GM21423 (cell line): ENCODE data around the gene RNASEH2B.

Experiments used
- ATAC-seq: cut with Tn5 transposase; IDR thresholded peaks from one replicate; pipeline ENCODE4 v1.9.1; 2021; ENCODE audit warnings: mild to moderate bottlenecking, moderate library complexity; ENCODE audit not compliant: unreplicated experiment

The RNASEH2B gene

DNA sequence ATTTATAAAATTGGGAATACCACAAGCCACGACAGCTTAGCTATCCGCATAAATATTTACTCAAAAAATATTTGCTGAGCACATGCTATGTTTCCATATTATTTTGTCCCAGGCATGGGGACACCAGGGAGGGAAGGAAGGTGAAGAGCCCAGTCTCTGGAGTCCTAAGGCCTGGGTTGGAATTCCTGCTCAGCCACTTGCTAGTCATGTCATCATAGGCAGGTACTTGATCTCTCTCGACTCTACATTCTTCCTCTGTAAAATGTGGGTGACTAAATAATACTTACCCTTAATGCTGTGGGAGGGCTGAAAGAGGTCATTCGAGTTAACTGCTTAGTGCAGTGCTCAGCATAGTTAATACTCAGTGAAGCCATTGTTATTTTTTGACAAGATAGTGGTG, 4.3 kb upstream of the RNASEH2B start:
- ATAC-seq, result no peak

DNA sequence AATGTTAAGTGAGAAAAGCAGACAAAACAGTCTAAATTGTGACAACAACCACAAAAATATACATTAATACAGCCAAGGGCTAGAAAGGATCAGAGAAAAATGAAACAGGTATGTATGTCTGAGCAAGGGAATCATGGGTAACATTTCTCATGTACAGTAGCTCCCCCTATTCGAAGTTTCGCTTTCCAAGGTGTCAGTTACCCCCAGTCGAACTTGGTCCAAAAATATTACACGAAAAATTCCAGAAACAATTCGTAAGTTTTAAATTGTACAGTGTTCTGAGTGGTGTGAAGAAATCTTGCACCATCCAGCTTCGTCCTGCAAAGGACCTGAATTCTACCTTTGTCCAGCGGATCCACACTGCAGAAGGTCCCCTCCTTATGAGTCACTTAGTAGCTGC, 1.8 kb upstream of the RNASEH2B start:
- no peak for ATAC-seq

DNA sequence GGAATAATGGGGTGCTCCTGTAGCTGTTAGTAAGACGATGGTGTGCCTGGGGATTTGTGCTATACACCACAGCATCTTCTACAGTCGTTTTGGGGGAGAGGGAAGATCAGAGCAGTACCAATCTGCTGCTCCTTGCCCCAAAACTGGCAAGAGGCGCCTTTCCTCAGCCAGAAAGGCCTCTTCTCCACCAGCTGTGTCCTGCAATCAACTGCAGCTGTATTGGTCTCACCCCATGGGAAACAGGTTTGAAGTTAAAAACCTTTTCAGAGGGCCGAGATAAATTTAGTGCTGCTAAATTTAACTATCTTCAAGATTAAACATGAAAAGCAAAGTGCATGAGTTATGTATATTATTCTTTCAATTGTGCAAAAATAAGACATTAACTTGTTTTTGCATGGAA, 1.2 kb upstream of the RNASEH2B start:
- ATAC-seq, result no peak

DNA sequence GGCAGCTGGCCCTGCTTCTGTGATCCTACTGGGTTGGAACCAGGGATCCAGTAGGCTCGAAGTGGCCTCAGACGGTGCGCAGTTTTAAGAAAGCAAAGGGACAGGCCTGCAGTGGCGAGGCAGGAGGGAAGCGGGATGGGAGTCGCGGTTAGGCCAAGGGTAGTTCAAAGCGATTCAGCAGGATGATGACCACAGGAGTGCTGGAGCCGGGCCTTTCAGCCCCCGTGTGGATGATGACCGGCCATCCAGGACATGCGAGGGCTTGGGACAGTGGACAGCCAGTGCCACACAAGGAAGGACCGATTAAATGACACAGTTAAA, 854 bp downstream of the RNASEH2B start:
- ATAC-seq, result no peak

DNA sequence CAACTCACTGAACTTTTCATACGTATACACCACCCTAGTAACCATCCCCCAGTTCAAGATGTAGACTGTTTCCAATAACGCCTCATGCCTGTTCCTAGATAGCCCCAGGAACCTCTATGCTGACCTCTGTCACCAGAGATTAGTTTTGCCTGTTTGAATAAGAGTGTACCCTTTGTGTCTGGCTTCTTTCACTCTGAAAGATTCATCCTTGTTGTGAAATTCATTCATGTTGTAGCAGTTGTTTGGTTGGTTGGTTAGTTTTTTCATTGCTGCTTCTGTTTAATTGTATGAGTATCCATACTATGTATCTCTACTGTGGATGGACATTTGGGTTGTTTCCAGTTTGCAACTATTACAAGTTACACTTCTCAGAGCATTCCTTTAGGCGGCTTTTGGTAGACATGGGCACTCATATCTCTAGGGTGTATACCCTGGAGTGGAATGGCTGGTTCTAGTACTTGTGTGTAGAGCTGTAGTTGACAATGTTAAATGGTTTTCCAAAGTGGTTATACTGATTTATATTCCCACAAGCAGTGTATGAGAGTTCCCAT, 1.6 kb downstream of the RNASEH2B start:
- ATAC-seq, result no peak

DNA sequence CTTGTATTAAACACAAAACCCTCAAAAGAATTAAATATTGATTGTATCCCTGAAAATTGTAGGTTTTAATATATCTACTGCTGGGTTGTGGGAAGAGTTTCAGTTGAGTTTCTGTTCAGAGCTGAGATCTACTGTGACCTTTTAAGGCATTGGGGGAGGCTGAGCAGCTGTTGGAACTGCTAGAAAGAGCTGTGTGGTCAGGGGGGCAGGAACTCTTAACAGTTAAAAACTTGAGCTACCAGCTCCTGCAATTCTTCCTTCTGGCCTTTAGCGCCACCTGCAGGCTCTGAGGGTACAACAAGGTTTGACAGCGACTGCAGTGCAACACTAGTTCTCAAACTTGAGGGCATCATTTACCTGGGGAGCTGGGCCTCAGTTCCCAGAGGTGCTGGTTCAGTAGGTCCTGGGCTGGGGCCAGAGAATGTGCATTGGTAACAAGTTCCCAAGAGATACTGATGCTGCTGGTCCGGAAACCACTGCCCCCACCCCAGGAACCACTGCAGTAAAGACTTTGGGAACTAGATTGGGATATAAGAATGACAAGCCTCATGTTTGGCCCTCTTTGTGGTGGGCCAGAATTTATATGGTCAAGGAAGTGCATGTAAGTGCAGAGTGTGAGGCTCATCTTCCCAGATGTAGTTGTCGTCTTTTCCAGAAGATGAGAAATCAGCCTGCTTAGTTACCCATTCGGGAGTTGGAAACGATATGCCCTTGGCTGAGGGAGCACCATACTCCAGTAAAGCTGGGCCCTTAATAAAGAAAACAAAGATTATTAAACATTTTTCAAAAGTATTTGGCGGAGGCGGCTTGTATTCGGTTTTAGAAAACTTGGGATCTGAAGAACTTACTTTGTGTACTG, 2.6 kb downstream of the RNASEH2B start:
- peak; percentile 46 for ATAC-seq

DNA sequence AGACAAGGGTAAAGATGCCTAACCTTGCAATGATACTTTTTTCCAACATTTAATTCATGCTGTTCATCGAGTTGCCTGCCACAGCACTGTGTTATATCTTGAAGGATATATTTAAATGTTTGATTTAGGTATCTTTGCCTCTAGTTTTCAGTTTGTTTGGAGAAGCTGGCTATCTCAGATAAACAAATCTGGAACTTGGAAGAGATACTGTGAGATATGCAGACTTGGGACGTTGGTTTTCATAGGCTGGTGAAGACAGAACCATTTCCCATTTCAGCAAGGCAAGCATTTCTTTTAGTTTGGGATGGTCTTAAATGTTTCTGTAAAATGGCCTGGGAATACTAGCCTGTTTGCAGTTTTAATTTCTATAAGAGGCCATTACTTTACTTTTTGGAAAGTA, 3.3 kb downstream of the RNASEH2B start:
- no peak for ATAC-seq

DNA sequence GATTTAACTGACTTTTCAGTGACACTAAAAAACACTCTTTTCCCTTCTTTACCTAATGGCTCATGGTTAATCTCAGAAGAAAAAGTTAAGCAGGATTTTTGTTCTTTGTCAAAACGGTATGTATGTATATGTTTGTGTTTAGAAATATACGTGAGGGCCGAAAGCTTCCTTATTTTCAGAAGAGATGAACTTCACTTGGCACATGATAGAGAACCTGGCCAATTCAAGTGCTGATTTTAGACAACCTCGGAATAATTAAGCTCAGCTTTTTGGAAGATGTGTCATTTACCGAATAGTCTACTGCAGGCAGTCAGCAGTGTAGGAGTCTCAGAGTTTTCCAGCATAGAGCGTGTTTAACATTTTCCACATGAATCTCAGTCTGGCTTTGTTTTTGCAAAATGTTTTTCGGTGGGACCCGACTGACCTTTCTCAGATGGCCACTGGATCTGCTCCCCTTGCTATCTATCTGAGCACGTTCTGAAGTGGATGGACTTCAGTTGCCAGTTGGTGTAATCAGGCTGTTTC, 4.6 kb downstream of the RNASEH2B start:
- no peak for ATAC-seq

DNA sequence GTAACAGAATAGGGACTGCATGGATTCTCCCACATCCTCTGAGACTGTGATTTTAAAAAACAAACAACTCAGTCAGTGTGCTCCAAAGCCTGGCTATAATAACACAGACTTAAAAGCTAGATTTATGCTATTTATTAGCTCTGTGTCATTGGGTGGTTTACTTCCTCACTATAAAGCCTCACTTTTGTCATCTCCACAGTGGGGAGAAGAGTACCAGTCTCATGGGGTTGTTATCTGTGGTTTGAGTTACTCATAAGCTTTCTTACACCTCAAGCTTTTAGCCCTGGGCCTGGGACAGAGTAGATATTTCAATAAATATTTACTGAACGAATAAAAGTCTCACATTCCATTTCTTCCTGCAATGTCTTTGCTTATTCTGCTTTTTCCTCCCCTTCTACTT, 5.3 kb downstream of the RNASEH2B start:
- ATAC-seq, result peak; percentile 37

DNA sequence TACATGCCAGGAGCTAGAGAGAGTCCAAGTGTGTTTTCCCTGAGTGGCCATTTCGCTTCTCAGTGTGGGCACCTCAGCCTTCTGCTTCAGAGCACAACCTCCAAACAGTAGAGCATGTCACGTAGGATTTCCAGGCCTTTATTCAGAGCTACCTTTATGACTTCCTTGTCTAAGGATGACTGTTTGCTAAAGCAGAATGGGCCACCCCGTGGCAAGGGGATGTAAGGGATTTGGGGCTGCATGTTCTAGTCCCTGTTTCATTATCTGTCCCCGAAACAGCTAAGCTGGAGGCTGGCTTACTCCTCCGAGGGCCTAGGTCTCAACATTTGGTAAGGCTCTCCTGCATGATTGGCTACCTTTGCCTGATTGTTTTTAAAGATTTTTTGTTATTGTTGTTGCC, 6.0 kb downstream of the RNASEH2B start:
- ATAC-seq, result no peak

DNA sequence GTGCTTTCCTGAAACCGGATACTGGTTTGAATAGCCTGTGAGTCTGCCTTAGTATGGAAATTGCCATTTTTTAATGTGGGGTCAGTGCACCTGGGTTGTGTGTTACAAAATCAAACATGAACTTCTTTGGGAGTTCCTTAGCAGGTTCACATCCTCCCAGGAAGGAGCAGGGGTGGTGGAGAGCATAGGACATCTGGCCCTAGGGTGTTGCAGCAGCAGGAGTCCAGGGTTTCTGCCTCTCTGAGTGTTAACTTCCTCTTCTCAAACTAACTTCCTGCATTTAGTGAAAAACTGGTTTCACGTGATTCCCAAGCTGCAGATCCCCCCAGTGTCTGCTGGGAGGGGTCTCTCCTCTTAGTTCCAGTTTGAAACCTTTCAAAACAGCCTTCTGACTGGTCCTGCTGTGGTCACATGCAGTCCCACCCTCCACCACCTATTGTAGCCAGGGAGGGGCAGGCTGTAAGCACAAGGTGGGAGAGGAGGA, 7.2 kb downstream of the RNASEH2B start:
- ATAC-seq, result peak; percentile 33

DNA sequence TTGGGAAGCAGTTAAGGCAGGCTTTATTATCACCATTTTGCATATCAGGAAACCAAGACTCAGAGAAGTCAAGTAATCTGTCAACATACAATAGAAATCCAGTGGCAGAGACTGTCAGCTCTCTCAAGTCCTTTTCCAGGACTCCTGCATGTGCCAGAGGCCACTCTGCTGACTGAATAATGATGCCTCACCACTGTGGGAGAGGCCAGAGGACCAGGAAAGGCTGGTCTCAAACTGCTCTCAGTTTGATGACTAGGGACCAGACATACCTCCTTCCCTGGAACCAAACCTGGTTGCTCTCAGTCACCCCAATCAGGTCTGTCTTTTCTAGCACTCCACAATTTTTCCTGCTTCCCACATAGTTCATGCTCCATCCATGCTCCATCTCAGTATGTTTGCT, 8.0 kb downstream of the RNASEH2B start:
- no peak for ATAC-seq

DNA sequence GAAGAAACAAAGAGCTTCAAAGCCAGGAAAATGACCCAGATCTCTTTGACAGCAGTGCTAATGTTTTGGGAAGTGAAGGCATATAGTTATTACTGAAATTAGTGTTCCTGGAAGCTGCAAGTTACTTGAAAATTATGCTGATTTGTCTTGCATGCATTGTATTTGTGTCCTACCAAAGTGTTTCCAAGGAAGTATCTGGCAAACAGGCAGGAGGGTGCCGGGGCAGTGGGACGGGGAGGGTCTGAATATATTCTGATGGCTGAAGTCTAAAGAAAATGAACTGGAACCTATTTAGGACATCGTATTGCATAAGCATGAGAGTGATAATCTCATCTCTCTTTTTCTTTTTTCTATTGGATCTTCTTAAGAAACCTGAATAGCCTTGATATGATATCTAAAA, 9.0 kb downstream of the RNASEH2B start:
- ATAC-seq, result no peak

DNA sequence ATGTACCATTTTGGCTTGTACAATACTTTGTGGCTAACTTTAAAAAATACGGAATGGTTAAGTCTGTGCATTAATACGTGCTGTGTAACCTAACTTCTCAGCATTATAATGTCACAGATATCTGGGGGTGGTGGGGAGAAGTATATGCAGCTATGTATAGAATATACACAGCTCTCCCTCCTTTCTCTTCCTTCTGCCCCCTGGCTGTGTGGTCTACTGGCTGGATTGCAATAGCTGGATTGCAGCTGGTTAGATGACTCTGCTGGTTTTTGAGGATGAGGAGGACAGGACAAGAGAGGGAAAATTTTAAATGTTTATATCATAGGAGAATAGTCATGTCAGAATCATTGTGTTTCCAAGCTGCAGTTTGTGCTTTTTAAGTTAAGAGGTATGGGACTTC, 9.7 kb downstream of the RNASEH2B start:
- ATAC-seq, result no peak

DNA sequence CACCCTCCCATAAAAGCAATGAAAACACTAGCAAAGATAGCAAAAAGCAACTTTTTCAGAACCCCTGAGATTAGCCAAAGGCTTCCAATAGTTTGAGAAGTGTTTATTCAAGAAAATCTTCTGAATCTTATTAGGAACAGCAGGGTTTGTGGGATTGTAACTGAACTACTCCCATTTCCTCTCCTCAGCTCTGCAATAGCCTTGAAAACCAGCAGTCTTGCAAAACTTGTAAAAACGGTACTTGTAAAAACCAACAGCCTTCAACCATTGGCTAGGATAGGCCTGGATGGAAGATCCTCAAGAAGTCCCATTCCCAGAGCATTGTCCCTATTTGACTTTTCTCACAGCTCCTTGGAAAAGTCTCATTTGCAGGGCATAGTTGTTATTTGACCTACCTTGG, 12.1 kb downstream of the RNASEH2B start:
- ATAC-seq, result no peak

DNA sequence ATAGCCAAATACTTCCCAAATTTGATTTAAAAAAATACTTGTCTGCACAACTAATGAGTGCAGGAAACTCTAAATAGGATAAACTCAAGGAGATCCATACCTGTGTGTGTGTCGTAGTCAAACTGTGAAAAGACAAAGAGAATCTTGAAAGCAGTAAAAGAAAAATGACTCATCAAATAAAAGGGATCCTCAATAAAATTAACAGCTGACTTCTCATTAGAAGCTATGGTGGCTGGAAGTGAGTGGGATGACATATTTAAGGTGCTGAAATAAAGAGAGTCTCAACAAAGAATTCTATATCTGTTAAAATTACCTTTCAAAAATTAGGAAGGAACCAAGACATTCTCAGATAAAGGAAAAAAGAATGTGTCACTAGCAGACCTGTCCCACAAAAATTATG, 13.7 kb downstream of the RNASEH2B start:
- ATAC-seq, result no peak

DNA sequence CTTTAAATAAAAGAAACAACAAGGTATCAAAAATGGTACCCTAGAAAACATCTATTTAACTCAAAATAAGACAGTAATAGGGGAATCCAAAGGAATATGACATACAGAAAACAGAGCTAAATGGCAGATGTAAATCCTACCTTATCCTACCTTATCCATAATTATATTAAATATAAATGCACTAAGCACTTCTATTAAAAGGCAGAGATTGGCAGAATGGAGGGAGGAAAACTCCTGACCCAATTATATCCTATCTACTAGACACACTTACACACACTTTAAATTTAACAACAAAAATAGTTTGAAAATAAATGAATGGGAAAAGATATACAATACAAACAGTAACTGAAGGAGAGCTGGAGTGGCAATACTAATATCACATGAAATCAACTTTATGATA, 14.4 kb downstream of the RNASEH2B start:
- ATAC-seq, result no peak

DNA sequence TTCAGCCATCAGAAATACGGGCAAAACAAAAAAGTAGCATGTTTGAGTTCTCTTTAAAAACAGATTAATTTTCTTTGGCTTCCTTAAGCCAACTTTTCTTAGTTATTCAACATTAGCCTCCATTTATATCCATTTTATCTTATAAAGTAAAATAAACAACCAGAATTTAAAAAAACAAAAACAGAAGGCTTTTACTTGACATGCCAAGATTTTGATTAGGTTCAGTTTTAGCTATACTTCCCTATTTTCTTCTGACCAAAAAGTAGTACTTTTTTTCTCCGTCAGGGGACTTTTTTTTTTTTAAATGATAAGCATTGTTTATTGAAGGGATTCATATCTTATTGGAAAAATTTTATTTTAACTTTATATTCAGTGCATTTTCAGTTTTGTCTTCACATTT, 18.1 kb downstream of the RNASEH2B start:
- ATAC-seq, result no peak

DNA sequence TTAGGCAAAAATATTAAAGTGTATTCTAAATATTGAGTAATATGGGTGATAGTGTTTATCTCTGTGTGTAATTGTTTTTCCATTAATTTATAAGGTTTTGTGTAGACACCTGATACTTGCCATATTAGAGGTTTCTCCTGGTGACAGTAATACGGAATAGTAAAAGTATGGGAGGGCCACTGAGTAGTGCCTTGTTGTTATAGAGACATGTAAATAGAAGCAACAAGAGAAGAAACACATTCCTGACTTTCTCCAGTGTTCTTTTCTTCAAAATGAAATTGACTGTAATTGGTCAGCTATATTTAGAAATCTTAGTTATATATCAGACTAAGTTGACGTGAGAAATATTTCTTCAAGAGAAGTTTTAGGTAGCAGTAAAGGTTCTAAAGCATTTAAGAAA, 18.5 kb downstream of the RNASEH2B start:
- no peak for ATAC-seq

DNA sequence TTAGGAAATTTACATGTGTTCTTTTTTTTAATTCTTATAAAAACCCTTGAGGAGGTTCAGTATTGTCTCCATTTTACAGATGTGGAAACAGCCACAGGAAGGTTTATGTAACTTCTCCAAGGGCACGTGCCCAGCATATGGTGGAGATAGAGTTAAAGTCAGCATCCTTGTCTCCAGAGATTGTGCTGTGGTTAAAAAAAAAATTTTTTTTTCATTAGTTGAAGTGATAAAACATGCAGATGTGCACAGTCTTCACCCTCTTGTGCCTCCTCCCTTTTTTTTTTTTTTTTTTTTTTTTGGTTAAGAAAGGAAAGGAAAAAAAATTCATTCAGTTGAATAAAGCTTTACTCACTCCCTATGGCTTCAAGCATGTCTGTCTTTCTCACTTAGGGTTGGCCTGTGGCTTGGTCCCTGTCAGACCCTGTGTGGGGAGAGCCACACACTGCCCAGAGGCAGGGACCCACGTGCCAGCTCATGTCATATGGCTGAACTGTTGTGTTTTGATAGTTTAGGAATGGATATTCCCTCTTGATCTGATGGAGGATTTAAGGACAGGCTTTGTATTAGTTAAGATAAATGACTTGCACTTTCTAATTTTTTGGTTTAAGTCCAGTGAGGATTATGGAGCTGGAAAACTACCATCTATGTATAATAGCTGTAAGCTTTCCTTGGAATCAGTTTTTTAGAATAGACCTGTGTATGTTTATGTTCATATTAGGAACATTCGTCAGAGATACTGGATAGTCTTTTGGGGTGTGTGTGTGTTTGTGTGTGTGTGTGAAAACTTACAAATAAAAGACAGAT, 19.3 kb downstream of the RNASEH2B start:
- ATAC-seq, result no peak

DNA sequence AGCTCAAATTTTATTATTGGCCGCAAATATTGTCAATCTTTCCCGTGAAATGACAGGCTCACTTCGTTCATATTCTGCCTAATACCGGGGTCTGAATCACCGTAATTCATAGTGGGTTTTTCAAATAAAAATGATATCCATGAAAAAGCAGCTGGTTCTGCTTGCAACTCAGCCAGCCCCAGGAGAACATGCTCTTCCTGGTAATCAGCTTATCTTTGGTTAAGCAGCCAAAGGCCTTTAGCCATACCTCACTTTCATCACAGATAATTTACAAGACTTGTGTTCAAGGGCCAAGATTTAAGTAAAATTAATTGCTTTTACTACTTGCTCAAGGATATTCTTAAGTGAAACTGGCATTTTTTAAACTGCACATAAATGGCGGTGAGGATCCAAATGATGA, 22.5 kb downstream of the RNASEH2B start:
- ATAC-seq, result no peak
